B cell (primary cell): ENCODE data around the gene XPO5. TPM values are rescaled to one million over a fixed set of nuclear protein-coding genes. Genes with fewer than 3 reads are reported as not detected.

Experiments
- ATAC-seq: fragments of 200-7000 bp; cut with Tn5 transposase; one replicate; pipeline ENCODE4 v1.10.0; 2021; ENCODE audit warnings: low read depth, mild to moderate bottlenecking, moderate number of reproducible peaks, moderate library complexity
- CTCF ChIA-PET: fragments of 350-600 bp; sonication (Branson Sonifier 250); formaldehyde crosslinking; loops from one replicate; lab custom pipeline; 2021; ENCODE audit warnings: antibody characterized with exemption, inconsistent platforms; lab: Charles Lee
- POLR2A ChIA-PET: fragments of 350-600 bp; sonication (Branson Sonifier 250); formaldehyde crosslinking; loops from one replicate; lab custom pipeline; 2021; ENCODE audit warnings: antibody characterized with exemption; lab: Charles Lee
- DNase-seq: peaks from one replicate; pipeline ENCODE4 v3.0.0; 2013
- H2AFZ ChIP-seq: 2 replicates; pipeline ENCODE4 v1.6.1; 2012; ENCODE audit warnings: mild to moderate bottlenecking, low read depth, low read length; ENCODE audit not compliant: insufficient read depth, poor library complexity, severe bottlenecking
- H3K27ac ChIP-seq, 2 donors: 1 replicate in 1 of 2; 2 replicates in 1 of 2; pipeline ENCODE4 v1.5.1; 2012 to 2013; ENCODE audit warnings: low read length in 2 of 2, mild to moderate bottlenecking in 2 of 2, moderate library complexity in 1 of 2
- H3K27me3 ChIP-seq, 4 experiments: fragments of 200-600 bp in 1 of 4; sonication (generic) in 1 of 4; replicated peaks in 1 of 4; 1 replicate in 2 of 4; 2 replicates in 2 of 4; pipeline versions ENCODE4 v1.6.1 to v1.7.0; 2013 to 2016; ENCODE audit warnings: low read length in 3 of 4, mild to moderate bottlenecking in 2 of 4, mixed read lengths in 1 of 4, moderate library complexity in 1 of 4; ENCODE audit not compliant: insufficient read depth in 4 of 4, control insufficient read depth in 3 of 4; ENCODE audit errors: control extremely low read depth in 1 of 4
- H3K36me3 ChIP-seq, 2 experiments: replicated peaks in 1 of 2; 1 replicate in 1 of 2; 2 replicates in 1 of 2; pipeline versions ENCODE4 v1.6.1 to v1.7.1; 2013; ENCODE audit warnings: low read length in 1 of 2; ENCODE audit not compliant: insufficient read depth in 2 of 2, control insufficient read depth in 1 of 2; ENCODE audit errors: control extremely low read depth in 1 of 2, extremely low read depth in 1 of 2
- H3K4me1 ChIP-seq, 2 donors: fragments of 200-600 bp in 1 of 2; sonication (generic) in 1 of 2; 1 replicate in 1 of 2; 2 replicates in 1 of 2; pipeline versions ENCODE4 v1.5.1 to v1.6.1; 2013 to 2017; ENCODE audit warnings: low read length in 2 of 2; ENCODE audit not compliant: control insufficient read depth in 2 of 2, insufficient read depth in 2 of 2
- H3K4me2 ChIP-seq: replicated peaks from 2 replicates; pipeline ENCODE3; 2012; ENCODE audit warnings: mild to moderate bottlenecking, low read depth, low read length; ENCODE audit not compliant: poor library complexity, severe bottlenecking
- H3K4me3 ChIP-seq, 5 experiments: fragments of 200-600 bp in 1 of 5; sonication (generic) in 1 of 5; 1 replicate in 3 of 5; 2 replicates in 2 of 5; pipeline versions ENCODE4 v1.5.1 to v1.7.0; 2011 to 2016; ENCODE audit warnings: low read length in 4 of 5, mild to moderate bottlenecking in 4 of 5, low read depth in 2 of 5, control low read depth in 1 of 5, moderate library complexity in 1 of 5; ENCODE audit not compliant: insufficient read depth in 1 of 5; ENCODE audit errors: control extremely low read depth in 1 of 5, extremely low read depth in 1 of 5
- H3K79me2 ChIP-seq: fragments of 200-600 bp; sonication (generic); one replicate; pipeline ENCODE4 v1.6.0; 2016; ENCODE audit warnings: low read length; ENCODE audit not compliant: control insufficient read depth, insufficient read depth
- H3K9ac ChIP-seq: fragments of 200-600 bp; sonication (generic); 2 replicates; pipeline ENCODE4 v1.6.1; 2017; ENCODE audit warnings: mild to moderate bottlenecking, low read length, moderate library complexity
- H3K9me3 ChIP-seq, 3 donors: one replicate each; pipeline versions ENCODE4 v1.6.1 to v1.7.1; 2013; ENCODE audit warnings: low read length in 2 of 3; ENCODE audit not compliant: control insufficient read depth in 2 of 3, insufficient read depth in 1 of 3; ENCODE audit errors: control extremely low read depth in 1 of 3
- H4K20me1 ChIP-seq: 2 replicates; pipeline ENCODE4 v1.6.0; 2012; ENCODE audit warnings: mild to moderate bottlenecking, low read length; ENCODE audit not compliant: insufficient read depth, control insufficient read depth, poor library complexity, severe bottlenecking
- H3K27ac Mint-ChIP-seq: one replicate; pipeline ENCODE4 v1.8.0; 2021; ENCODE audit warnings: mixed read lengths
- H3K27me3 Mint-ChIP-seq: one replicate; pipeline ENCODE4 v1.8.0; 2021; ENCODE audit warnings: mixed read lengths
- H3K4me1 Mint-ChIP-seq: one replicate; pipeline ENCODE4 v1.8.0; 2021; ENCODE audit warnings: mixed read lengths
- H3K4me3 Mint-ChIP-seq: one replicate; pipeline ENCODE4 v1.8.0; 2021; ENCODE audit warnings: mixed read lengths
- H3K9me3 Mint-ChIP-seq: one replicate; pipeline ENCODE4 v1.8.0; 2022; ENCODE audit warnings: mixed read lengths; ENCODE audit not compliant: insufficient read depth
- CTCF ChIP-seq: fragments of 200-600 bp; IDR thresholded peaks from one replicate; pipeline ENCODE4 v1.8.0; 2022; ENCODE audit warnings: antibody characterized with exemption, mild to moderate bottlenecking
- EZH2 ChIP-seq: IDR thresholded peaks from 2 replicates; pipeline ENCODE4 v1.6.1; 2012; ENCODE audit warnings: borderline replicate concordance, low read depth, mild to moderate bottlenecking, moderate library complexity, low read length; ENCODE audit not compliant: insufficient read depth, poor library complexity, severe bottlenecking
- WGBS: methylation state at CpG from one replicate; pipeline ENCODE4 v1.1.5; 2013; ENCODE audit warnings: missing lambda C conversion rate; ENCODE audit not compliant: insufficient coverage; 5-methylcytosine and 5-hydroxymethylcytosine counted together
- intact Hi-C: fragments of 100-400 bp; cut with micrococcal nuclease; formaldehyde crosslinking; loops from one replicate; pipeline ENCODE4 v1.10.0; 2022
- polyA plus RNA-seq: library from polyadenylated mRNA; depleted of rRNA; stranded (reverse); fragments of >200 nt; gene quantifications from 2 replicates; pipeline ENCODE4 v1.2.3, GENCODE V29; 2012
- total RNA-seq, 2 donors: library from RNA; stranded (reverse); fragments of 120-200 nt in 1 of 2; gene quantifications; 1 replicate in 1 of 2; 2 replicates in 1 of 2; pipeline versions ENCODE4 v1.2.3 to v1.2.4, GENCODE V29; 2013 to 2022

Gene XPO5
- total and polyA plus RNA-seq, 2 donors (not counting 1 experiment from before 2014, with no cell fraction given) = 14.4 to 45.7 TPM

DNA sequence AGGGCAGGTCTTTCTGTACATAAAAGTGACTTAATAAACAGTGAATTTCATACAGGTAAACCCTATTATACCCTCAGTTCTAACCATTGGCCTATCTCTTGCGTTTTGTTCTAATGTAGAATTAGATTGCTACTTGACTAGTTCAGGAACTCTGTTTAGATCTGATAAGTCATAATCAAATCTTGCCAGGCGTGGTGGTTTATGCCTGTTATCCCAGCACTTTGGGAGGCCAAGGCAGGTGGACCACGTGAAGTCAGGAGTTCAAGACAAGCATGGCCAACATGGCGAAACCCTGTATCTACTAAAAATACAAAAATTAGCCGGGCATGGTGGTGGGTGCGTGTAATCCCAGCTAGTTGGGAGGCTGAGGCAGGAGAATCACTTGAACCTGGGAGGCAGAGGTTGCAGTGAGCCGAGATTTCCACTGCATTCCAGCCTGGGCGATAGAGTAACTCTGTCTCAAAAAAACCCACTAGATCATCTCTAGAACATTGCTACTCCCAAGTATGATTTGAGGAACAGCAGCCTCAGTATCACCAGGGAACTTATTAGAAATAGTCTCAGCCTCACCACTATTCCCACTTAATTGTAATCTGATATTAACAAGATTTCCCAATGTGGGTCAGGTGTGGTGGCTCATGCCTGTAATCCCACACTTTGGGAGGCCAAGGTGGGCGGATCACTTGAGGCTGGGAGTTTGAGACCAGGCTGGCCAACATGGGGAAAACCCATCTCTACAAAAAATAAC is 41.1 kb upstream of the XPO5 start:
- no peak overlapping the region for H2AFZ ChIP-seq
- POLR2A ChIA-PET = no interaction called here
- H3K27me3 Mint-ChIP-seq = no peaks in the 10 kb centered on the region
- H3K79me2 ChIP-seq = no peaks in the 10 kb centered on the region
- intact Hi-C loops = no loop called here
- CTCF ChIA-PET = interaction anchor here (0.7 kb wide), 1 partner anchor 724 kb away, joined by 3 read pairs; no protein-coding TSS in a partner anchor
- peaks cover 3 to 4% of the 10 kb centered on the region in 2 donors for H3K4me1 ChIP-seq
- H3K9ac ChIP-seq = no peak overlapping the region
- H3K4me3 Mint-ChIP-seq = no peak overlapping the region
- no peak overlapping the region for H3K4me2 ChIP-seq
- DNase-seq (no peak), ATAC-seq (no peak)
- H3K27ac ChIP-seq = no peak overlapping the region
- H3K36me3 ChIP-seq = peaks cover 6 to 42% of the 10 kb centered on the region in 2 experiments
- no peaks in the 10 kb centered on the region for H3K27me3 ChIP-seq
- H3K9me3 ChIP-seq = no peaks in the 10 kb centered on the region
- whole genome bisulfite sequencing = 97% methylated on average over 4 of the region's 9 CpGs
- H3K4me1 Mint-ChIP-seq = peaks cover 6% of the 10 kb centered on the region
- TF ChIP-seq CTCF (no peak), EZH2 (no peak)
- H3K27ac Mint-ChIP-seq = no peak overlapping the region
- no peak overlapping the region for H3K4me3 ChIP-seq
- H3K9me3 Mint-ChIP-seq = no peaks in the 10 kb centered on the region
- H4K20me1 ChIP-seq = no peaks in the 10 kb centered on the region

DNA sequence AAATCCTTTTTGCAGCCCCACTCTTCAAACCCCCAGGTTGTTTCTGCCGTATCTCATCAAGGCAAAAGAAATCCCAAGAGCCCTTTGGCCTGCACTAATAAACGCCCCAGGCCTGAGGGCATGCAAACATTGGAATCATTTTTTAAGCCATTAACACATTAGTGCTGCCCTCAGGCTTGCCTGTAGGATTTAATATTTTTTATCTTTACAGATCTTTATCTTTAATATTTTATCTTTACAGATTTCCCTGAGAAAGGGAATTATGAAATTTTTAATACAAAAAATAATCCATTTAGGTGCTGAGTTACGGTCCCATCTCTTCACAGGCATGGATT is 38.5 kb upstream of the XPO5 start:
- intact Hi-C loops = no loop called here

More for the DNA sequence above, 38.5 kb upstream of the XPO5 start:
- H3K9me3 ChIP-seq = no peaks in the 10 kb centered on the region
- no peak overlapping the region for H3K4me3 ChIP-seq
- no peaks in the 10 kb centered on the region for H3K27me3 ChIP-seq
- TF ChIP-seq EZH2 = no peak
- TF ChIP-seq CTCF = no peak
- no peak overlapping the region for H3K4me2 ChIP-seq
- no peak overlapping the region for H2AFZ ChIP-seq
- H3K27ac Mint-ChIP-seq = no peak overlapping the region
- H3K9me3 Mint-ChIP-seq = no peaks in the 10 kb centered on the region
- CTCF ChIA-PET = interaction anchor here (1.0 kb wide), 1 partner anchor 31 kb away, joined by 4 read pairs; no protein-coding TSS in a partner anchor
- H3K27ac ChIP-seq = no peak overlapping the region
- H3K36me3 ChIP-seq = peaks cover 15 to 43% of the 10 kb centered on the region in 2 experiments
- peaks cover 2% of the 10 kb centered on the region for H3K4me1 Mint-ChIP-seq
- WGBS = 95% methylated on average over 2 of the region's 3 CpGs
- DNase-seq (no peak), ATAC-seq (no peak)
- H3K27me3 Mint-ChIP-seq = no peaks in the 10 kb centered on the region
- H4K20me1 ChIP-seq = no peaks in the 10 kb centered on the region
- peaks cover 4% of the 10 kb centered on the region for H3K79me2 ChIP-seq
- H3K4me3 Mint-ChIP-seq = no peak overlapping the region
- no peak overlapping the region for H3K9ac ChIP-seq
- POLR2A ChIA-PET = no interaction called here
- no peaks in the 10 kb centered on the region for H3K4me1 ChIP-seq
